ENCODE measurements around the gene YPEL2. TPM values are rescaled to one million over a fixed set of nuclear protein-coding genes. Genes with fewer than 3 reads are reported as not detected.

YPEL2 gene
- polyA plus RNA-seq, 1 donor (not counting 4 experiments of a cell fraction or from before 2014, with no cell fraction given): 4.6 TPM

DNA sequence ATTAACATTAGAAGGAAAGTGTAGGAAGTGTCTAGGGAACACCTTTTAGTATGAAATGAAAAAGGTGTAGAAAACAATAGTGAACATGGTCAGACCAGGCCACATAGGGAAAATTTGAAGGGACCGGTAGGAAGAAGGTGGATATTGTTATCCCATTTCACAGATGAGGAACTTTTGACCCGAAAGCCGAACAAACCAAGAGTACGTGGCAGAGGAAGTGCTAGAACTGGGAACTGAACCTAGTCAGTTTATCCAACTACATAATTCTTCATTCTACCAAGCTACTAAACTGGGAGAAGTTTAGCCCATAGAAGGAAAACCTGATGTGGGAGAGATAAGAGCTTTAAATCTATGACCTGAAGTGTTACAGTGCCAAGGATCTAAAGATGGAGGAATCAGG lies 43.2 kb downstream of the YPEL2 start:
- no peaks in the 10 kb centered on the region for H3K27me3 ChIP-seq (ENCODE audit: control insufficient read depth, extremely low read depth, insufficient read depth, low read length)
- FAIRE-seq (no peak), DNase-seq (ENCODE audit: low read depth, low spot score) (no peak)
- no peaks in the 10 kb centered on the region for H3K9me3 ChIP-seq (ENCODE audit: control insufficient read depth, low read depth, low read length)
- no peaks in the 10 kb centered on the region for H3K4me1 ChIP-seq (ENCODE audit: control insufficient read depth, extremely low read depth, insufficient read depth, low read length)
- no peaks in the 10 kb centered on the region for H3K36me3 ChIP-seq (ENCODE audit: control insufficient read depth in 2 of 2, extremely low read depth in 1 of 2, insufficient read depth in 2 of 2, low read length in 2 of 2)
- no peaks in the 10 kb centered on the region for H3K79me2 ChIP-seq (ENCODE audit: control insufficient read depth, insufficient read depth, low read length)
- dilution Hi-C loops (cut with MboI; ENCODE audit: extremely low pct_ligation_motif_present, low sequenced_read_pairs): no loop called here
- H3K9ac ChIP-seq (ENCODE audit: control insufficient read depth, extremely low read depth, insufficient read depth, low read length): no peak overlapping the region
- H3K4me3 ChIP-seq (ENCODE audit: control insufficient read depth in 2 of 3, extremely low read depth in 1 of 3, insufficient read depth in 2 of 3, low read depth in 1 of 3, low read length in 3 of 3): no peak overlapping the region
- H3K4me2 ChIP-seq (ENCODE audit: control insufficient read depth, extremely low read depth, insufficient read depth, low read depth, low read length): no peak overlapping the region
- TF ChIP-seq, protein P1, sequence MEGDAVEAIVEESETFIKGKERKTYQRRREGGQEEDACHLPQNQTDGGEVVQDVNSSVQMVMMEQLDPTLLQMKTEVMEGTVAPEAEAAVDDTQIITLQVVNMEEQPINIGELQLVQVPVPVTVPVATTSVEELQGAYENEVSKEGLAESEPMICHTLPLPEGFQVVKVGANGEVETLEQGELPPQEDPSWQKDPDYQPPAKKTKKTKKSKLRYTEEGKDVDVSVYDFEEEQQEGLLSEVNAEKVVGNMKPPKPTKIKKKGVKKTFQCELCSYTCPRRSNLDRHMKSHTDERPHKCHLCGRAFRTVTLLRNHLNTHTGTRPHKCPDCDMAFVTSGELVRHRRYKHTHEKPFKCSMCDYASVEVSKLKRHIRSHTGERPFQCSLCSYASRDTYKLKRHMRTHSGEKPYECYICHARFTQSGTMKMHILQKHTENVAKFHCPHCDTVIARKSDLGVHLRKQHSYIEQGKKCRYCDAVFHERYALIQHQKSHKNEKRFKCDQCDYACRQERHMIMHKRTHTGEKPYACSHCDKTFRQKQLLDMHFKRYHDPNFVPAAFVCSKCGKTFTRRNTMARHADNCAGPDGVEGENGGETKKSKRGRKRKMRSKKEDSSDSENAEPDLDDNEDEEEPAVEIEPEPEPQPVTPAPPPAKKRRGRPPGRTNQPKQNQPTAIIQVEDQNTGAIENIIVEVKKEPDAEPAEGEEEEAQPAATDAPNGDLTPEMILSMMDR (optimal IDR thresholded peaks at IDR 0.05 in 1 of 3, IDR thresholded peaks at IDR 0.05 in 1 of 3, conservative IDR thresholded peaks at IDR 0.05 in 1 of 3; ENCODE audit: extremely low read depth in 1 of 3, insufficient read depth in 2 of 3, low read length in 3 of 3): no peak
- TF ChIP-seq EZH2 (IDR thresholded peaks at IDR 0.05; ENCODE audit: low read length): no peak
- H2AFZ ChIP-seq (ENCODE audit: control insufficient read depth, low read length): no peak overlapping the region
- H3K9me1 ChIP-seq (ENCODE audit: control insufficient read depth, extremely low read depth, insufficient read depth, low read length): no peaks in the 10 kb centered on the region
- H3K27ac ChIP-seq (ENCODE audit: control insufficient read depth, insufficient read depth, low read length): no peak overlapping the region
- H4K20me1 ChIP-seq (ENCODE audit: control insufficient read depth, extremely low read depth, insufficient read depth, low read length): no peaks in the 10 kb centered on the region

DNA sequence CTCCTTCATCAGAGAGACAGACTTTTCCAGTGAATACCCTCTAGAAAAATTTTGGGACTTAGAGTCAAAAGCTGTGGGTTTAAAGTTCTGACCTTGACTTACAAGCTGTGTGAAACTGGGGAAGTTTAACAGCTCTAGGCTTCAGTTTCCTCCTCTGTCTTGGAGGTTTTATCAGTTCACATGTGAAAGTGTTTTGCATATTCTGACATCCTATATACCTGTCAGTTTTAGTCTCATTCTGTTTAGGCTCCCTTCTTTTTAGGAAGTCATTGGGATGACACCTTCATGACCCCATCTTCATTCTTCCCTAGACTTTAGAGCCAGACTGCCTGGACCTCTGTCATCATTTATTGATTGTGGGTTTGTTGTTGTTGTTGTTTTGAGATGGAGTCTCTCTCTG lies 44.4 kb downstream of the YPEL2 start:
- Histone ChIP-seq H3K4me2 (ENCODE audit: control insufficient read depth, extremely low read depth, insufficient read depth, low read depth, low read length) (no peak overlapping the region), H3K4me3 (ENCODE audit: control insufficient read depth in 2 of 3, extremely low read depth in 1 of 3, insufficient read depth in 2 of 3, low read depth in 1 of 3, low read length in 3 of 3) (no peak overlapping the region), H3K27ac (ENCODE audit: control insufficient read depth, insufficient read depth, low read length) (no peak overlapping the region), H3K79me2 (ENCODE audit: control insufficient read depth, insufficient read depth, low read length) (no peaks in the 10 kb centered on the region), H3K9me3 (ENCODE audit: control insufficient read depth, low read depth, low read length) (no peaks in the 10 kb centered on the region), H2AFZ (ENCODE audit: control insufficient read depth, low read length) (no peak overlapping the region), H3K4me1 (ENCODE audit: control insufficient read depth, extremely low read depth, insufficient read depth, low read length) (no peaks in the 10 kb centered on the region), H3K9ac (ENCODE audit: control insufficient read depth, extremely low read depth, insufficient read depth, low read length) (no peak overlapping the region), H4K20me1 (ENCODE audit: control insufficient read depth, extremely low read depth, insufficient read depth, low read length) (no peaks in the 10 kb centered on the region), H3K27me3 (ENCODE audit: control insufficient read depth, extremely low read depth, insufficient read depth, low read length) (no peaks in the 10 kb centered on the region), H3K9me1 (ENCODE audit: control insufficient read depth, extremely low read depth, insufficient read depth, low read length) (no peaks in the 10 kb centered on the region), H3K36me3 (ENCODE audit: control insufficient read depth in 2 of 2, extremely low read depth in 1 of 2, insufficient read depth in 2 of 2, low read length in 2 of 2) (no peaks in the 10 kb centered on the region)
- TF ChIP-seq, protein P1 (optimal IDR thresholded peaks at IDR 0.05 in 1 of 3, IDR thresholded peaks at IDR 0.05 in 1 of 3, conservative IDR thresholded peaks at IDR 0.05 in 1 of 3; ENCODE audit: extremely low read depth in 1 of 3, insufficient read depth in 2 of 3, low read length in 3 of 3): no peak
- TF ChIP-seq EZH2 (IDR thresholded peaks at IDR 0.05; ENCODE audit: low read length): no peak
- FAIRE-seq (no peak), DNase-seq (ENCODE audit: low read depth, low spot score) (no peak)
- dilution Hi-C loops (cut with MboI; ENCODE audit: extremely low pct_ligation_motif_present, low sequenced_read_pairs): no loop called here

Data from keratinocyte (primary cell).